Stimulated activated CD4-positive, alpha-beta T cell treated with anti-CD3 and anti-CD28 coated beads, Interleukin-4, amount 100 ng/mL, for 1 hour (primary cell): ENCODE data around the gene SLC34A2.
"Not testable (repeated sequence)": the region's sequence is repeated elsewhere in the genome, so short reads cannot be mapped to it uniquely, and the experiment has no call there.

Experiments used
- DNase-seq: peaks from one replicate; pipeline ENCODE4 v3.0.0-alpha.2; 2020

SLC34A2 gene, protein sequence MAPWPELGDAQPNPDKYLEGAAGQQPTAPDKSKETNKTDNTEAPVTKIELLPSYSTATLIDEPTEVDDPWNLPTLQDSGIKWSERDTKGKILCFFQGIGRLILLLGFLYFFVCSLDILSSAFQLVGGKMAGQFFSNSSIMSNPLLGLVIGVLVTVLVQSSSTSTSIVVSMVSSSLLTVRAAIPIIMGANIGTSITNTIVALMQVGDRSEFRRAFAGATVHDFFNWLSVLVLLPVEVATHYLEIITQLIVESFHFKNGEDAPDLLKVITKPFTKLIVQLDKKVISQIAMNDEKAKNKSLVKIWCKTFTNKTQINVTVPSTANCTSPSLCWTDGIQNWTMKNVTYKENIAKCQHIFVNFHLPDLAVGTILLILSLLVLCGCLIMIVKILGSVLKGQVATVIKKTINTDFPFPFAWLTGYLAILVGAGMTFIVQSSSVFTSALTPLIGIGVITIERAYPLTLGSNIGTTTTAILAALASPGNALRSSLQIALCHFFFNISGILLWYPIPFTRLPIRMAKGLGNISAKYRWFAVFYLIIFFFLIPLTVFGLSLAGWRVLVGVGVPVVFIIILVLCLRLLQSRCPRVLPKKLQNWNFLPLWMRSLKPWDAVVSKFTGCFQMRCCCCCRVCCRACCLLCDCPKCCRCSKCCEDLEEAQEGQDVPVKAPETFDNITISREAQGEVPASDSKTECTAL

DNA sequence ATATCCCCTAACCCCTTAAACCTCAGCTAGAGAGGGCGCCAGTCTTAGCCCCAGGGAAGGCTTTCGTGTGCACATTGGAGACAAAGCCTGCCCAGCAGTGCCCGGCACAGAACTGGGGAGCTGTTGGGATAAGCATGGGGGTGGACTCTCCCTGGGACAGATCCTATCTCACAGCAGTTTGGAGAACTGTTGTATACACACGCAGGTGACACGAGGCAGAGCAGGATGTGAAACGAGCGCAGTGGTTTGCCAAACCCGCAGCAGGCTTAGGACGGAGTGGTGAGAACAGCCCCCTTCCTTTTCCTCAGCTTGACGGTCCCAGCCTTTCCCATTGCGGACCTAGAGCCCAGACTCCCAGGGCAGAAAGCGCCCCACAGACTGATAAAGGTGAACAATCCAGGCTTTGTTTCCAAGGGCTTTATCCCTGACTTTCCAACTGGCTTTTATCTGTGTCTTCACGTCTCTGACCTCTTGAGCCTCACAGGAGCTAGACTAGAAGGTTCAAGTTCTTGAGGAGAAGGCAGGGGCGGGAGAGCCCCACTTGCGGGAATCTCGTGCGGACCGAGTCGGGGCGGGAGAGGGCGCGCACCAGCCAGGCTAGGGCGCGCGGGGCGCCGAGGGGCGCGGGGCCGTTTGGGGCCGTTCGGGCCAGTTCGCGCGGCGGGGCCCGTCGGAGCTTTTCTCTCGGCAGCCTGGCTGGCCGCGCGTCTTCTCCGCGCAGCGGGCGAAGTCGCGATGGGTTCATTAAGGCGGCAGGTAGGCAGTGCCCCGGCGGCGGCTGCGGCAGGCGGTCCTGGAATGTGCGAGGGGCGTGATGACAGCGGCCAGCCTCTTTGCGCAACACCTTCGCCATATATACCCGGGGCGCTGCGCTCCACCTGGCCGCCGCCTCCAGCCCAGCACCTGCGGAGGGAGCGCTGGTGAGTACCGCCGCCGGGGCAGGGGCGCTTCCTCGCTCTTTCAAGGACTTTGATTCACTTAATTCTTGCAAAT lies at the start of gene SLC34A2:
TSS of gene SLC34A2 (plus strand) at position 881 of the 993 bp plus-strand sequence. CDS start 6,650 bp downstream, outside the sequence.
- no peak for DNase-seq

DNA sequence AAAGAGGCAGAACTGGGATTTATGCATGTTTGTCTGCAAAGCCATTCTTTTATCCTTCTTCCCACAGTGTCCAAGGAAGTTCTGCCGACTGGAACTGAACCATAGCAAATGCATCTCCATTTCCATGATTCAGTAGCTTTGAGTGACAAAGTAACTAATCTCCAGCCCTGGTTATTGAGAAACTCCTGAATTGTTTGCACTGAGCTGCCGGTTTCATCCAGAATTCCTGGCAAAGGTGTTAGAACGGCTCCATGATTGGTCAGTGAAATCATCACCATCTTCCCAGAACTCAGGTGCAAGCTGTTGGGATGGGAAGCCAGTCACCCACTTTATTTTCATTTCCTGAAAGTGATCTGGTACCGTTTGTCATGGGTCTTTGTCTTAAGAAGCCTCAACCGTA lies 47.0 kb upstream of the SLC34A2 start:
- DNase-seq = no peak

DNA sequence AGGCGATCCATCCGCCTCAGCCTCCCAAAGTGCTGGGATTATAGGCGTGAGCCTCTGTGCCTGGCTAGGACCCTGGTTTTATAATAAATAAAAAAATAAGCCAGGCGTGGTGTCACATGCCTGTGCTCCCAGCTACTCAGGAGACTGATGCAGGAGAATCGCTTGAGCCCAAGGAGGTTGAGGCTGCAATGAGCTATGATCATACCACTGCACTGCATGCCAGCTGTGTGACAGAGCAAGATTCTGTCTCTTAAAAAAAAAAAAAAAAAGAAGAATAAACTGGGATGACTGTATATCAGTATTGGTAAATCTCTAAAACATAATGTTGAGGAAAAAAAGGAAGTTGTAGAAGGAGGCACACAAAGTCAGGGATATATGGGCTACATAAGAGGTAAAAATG lies 45.7 kb upstream of the SLC34A2 start:
- no peak for DNase-seq

DNA sequence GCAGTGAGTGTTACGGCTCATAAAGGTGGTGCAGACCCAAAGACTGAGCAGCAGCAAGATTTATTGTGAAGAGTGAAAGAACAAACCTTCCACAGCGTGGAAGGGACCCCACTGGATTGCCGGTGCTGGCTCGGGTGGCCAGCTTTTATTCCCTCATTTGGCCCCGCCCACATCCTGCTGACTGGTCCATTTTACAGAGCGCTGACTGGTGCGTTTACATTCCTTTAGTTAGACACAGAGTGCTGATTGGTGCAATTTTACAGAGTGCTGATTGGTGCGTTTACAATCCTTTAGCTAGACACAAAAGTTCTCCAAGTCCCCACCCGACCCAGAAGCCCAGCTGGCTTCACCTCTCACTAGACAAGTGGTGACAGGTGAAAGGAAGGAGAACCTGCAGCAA lies 42.0 kb upstream of the SLC34A2 start:
- DNase-seq = not testable (repeated sequence)

DNA sequence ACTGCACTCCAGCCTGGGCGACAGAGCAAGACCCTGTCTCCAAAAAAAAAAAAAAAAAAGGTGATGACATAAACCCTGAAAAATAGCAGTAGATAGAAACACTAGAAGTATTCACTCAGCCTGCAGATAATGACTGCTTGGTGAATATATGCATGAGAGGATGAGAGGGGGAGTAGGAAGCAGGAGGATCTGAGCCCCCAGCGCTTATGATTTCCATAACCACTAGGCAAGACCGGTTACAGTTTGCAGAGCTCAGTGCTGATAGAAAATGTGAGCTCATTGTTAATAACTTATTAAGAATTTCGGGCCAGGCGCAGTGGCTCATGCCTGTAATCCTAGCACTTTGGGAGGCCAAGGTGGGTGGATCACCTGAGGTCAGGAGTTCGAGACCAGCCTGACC lies 40.8 kb upstream of the SLC34A2 start:
- no peak for DNase-seq

DNA sequence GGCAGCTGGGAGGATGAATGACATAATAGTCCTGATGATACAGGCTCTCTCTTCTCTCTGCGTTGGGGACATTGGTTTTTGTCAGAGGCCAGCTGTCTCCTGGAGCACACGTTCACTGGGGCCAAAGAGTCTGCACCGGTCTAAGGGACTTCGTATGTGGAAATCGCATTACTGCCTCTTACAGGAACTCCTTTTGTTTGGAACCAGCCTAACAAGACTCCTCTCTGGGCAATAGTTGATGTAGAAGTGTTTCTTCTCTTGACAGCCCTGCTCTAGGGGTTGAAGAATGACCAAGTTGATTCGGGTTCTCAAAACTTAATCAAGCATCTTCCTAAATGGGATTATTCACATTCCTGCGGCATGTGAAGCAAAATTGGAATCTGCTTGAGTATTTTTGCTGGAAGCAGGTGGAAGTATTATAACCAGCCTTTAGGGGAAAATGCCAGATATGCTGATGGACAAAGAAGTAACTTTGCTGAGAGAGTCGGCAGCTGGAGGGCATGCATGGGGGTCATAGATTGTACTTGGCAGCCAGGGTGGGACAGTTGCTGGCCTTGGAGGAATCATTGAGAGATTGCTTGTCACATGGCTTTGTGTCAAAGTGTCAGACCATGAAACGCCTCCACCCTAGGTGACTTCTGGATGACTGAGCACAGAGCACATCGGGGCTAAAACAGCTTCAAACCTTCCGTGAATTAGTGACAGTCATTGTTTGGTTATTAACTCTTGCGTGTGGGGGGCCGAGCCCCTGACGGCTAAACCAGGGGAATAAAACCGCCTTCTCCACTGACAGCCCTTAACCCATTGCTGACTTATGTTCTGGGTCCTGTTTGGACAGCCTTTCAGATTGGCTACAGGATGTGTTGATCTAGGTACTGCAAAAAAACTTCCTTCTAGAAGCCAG lies 34.4 kb upstream of the SLC34A2 start:
- DNase-seq = no peak

DNA sequence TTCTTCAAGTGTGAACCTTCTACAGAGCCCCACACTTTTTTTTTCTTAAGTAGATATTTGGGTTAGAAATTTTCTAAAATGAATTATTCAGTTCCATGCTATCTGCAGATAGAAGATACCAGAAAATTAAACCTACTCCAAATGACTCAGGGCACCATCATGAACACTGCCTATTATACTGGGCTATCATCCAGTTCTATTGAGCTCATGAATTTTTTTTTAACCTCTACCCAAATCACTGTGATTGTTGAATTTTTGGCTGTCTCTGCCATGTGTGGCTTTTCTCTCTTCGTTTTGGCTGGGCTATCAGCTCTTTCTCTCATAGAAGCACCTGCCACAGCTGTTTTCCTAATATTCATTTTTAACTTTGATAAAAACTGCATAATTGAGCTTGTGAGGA lies 31.0 kb upstream of the SLC34A2 start:
- DNase-seq = no peak

DNA sequence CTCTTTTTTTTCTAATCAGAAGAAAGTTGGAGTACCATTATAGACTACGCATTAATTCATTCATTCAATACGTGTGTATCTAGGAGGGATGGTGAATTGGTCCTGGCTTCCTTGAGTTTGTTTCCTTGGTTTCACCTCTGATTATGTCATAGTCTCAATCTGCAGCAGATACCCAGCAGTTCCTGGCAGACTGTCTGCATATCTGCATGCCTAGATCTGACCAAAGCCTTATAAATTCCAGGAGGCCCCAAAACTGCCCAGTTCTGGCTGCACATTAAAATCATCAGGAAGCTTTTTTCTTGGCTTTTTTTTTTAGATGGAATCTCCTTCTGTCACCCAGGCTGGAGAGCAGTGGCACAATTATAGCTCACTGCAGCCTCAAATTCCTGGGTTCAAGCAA lies 27.2 kb upstream of the SLC34A2 start:
- DNase-seq = no peak

DNA sequence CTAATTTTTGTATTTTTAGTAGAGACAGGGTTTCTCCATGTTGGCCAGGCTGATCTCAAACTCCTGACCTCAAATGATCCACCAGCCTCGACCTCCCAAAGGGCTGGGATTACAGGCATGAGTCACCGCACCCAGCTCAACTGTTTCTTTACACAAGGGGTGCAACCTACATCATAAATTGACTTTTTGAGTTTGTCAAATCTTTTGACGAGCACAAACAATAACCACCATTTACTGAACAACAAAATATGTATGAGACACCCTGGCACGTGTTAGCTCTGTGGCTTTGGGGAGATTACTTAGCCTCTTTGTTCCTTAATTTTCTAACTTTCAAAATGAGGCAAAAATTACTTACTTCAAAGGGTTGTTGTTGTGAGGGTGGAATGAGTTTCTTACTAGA lies 23.5 kb upstream of the SLC34A2 start:
- DNase-seq = no peak

DNA sequence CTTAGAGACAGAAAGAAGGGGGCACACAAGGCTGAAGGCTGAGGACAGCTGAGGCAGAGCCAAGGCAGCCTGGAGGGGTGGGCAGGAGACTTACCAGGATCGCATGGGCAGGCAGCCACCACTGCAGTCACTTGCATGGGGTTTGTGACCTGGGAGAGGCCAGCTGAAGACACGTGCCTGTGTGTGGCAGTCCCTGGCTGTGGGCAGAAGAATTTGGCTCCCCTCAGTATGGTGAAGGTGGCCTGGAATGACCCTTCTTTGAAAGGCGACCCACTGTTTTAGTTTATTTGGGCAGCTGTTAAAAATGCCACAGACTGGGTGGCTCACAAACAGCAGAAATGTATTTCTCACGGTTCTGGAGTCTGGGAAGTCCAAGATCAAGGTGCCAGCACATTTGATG lies 22.1 kb upstream of the SLC34A2 start:
- DNase-seq = no peak

DNA sequence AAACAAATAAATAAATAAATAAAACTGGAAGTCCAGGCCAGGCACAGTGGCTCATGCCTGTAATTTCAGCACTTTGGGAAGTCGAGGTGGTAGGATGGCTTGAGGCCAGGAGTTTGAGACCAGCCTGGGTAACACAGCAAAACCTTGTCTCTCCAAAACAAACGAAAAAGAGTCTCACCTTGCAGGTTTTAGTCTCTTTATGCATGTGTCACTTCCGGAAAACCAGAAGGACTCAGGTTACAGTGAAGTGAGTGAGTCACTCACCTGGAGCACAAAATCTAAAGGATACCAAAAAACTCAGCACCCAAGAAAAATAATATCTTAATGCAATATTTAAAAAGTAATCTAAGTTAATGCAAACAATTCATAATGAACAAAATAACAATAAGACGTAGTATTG lies 20.1 kb upstream of the SLC34A2 start:
- no peak for DNase-seq

DNA sequence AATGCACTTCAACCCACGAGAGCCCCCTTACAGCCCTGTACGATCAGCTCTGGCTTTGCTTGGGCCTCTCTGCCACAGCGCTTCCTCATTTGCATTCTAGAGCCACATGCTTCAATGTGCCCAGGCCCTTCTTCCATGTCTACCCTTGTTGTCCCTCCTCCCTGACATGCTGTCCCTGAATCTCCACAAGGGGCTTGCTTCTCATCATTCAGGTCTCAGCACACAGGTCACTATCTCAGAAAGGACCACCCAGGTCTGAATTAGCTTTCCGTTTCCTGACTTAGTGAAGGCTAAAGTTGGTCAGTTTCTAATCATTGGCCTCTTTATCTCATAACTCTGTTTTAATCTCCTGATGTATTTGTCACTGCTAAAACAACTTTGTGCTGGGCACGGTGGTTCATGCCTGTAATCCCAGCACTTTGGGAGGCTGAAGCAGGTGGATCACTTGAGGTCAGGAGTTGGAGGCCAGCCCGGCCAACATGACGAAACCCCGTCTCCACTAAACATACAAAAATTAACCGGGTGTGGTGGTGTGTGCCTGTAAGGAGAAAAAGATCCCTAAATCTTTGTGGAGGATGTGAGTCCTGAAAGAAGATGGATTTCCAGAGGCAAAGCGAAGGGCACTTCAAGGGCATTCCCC lies 17.9 kb upstream of the SLC34A2 start:
- no peak for DNase-seq

DNA sequence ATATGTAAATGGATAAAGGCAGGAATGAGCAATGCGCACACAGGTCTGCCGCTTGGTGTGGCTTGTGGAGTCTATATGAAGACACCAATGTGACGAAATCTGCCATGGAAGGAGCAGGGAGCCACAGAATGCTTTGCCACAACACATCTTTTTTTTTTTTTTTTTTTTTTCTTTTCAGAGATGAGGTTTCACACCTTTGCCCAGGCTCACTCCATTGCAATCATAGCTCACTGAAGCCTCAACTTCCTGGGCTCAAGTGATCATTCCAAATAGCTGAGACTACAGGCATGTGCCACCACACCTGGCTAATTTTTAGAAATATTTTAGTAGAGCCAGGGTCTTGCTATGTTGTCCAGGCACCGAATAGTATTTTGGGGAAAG lies 17.4 kb upstream of the SLC34A2 start:
- DNase-seq = no peak

DNA sequence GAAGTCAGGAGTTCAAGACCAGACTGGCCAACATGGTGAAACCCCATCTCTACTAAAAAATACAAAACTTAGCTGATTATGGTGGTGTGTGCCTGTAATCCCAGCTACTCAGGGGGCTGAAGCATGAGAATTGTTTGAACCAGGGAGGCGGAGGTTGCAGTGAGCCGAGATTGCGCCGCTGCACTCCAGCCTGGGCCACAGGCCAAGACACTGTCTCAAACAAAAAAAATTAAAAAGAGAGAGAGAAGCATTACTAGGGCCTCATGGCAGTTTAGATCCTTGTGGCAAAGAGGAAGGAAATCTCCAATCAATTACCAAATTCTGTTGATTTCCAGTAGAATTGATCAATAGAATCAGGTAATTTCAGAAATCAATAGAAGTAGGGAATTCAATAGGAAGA lies 16.8 kb upstream of the SLC34A2 start:
- no peak for DNase-seq

DNA sequence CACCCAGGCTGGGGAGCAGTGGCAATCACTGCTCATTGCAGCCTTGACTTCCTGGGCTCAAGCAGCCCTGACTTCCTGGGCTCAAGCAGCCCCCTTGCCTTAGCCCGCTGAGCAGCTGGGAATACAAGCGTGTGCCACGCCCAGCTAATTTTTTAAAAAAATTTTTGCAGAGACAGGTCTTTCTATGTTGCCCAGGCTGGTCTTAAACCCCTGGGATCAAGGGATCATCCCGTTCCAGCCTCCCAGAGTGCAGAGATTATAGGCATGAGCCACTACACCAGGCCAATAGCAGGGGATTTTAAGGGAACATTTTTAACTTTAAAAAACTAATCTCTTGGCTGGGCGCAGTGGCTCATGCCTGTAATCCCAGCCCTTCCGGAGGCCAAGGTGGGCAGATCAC lies 5.3 kb upstream of the SLC34A2 start:
- no peak for DNase-seq

DNA sequence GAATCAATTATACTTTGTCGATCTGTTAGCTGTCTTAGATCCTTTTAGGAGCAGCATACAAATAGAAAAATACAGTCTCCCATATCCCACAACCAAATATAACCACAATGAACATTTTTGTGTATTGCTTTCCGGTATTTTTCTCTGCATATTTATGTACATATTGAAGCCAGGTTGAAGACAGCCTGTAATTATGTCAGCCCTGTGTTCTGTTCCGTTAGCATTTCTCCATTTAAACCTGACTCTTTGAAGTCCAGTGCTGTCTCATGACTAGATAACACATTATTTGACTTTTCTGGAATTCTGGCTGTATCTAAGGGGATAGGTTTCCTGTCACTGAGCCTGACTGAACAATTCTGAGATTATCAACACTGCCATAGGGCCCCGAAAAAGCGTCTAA lies 4.0 kb upstream of the SLC34A2 start:
- no peak for DNase-seq

DNA sequence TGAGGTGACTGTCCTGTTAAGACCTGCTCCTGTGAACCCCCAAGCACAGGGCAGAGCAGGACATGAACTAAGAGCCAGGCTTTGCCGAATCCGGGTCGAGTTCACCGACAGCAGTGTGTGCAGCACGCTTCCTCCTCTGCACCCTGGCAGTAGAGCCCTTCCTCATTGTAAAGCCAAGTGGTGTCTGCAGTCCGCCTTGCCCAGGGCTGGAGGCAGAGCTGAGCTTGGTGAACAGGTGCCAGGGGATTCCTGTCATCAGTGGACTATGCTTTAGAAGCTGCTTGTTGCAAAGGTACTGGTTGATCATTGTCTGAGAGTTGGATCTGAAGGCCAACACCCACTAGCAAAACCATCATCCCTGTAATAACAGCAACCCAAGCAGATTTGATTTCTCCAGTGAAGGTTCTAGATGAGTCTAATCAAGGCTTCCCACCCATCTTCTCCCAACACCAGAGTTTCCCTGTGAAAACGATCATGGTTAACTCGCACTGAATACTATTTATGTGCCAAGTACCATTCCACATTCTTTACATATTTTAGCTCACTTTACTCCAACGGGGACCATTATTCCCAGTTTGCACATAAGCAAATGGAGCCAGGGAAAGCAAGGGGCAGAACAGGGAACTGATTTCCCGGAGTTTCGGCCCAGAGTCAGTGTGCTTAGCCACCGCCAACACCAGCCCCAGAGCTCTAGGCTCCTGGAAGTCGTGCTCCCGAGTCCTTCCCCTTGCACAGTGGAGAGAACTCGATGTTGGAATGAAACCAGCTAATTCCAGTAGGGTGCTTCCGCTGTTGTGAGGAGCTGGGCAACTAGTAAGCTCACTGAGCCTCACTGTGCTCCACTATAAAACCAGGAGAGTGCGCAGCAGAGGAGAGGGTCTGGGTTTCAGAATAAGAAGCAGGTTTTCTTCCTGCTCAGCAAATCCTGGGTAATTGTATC lies 1.4 kb upstream of the SLC34A2 start:
- no peak for DNase-seq

DNA sequence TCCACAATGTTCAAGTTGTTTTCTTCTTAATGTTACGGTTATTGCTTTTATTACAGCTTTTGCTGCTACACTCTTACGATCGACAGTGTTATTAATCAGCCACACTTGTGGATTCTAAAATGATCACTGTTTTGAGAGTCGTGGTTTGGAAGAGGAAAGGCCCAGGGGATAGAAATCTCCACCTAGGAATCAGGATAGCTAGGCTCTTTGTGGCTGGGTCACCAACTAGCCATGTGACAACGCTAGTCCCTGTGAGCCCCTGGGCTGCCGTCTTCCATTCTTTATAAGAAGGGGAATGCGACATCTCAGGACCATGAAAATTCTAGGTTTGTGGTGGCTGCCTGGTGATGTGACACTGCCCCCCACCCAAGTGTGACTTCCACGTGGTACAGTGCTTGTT lies 380 bp downstream of the SLC34A2 start:
- DNase-seq = no peak

DNA sequence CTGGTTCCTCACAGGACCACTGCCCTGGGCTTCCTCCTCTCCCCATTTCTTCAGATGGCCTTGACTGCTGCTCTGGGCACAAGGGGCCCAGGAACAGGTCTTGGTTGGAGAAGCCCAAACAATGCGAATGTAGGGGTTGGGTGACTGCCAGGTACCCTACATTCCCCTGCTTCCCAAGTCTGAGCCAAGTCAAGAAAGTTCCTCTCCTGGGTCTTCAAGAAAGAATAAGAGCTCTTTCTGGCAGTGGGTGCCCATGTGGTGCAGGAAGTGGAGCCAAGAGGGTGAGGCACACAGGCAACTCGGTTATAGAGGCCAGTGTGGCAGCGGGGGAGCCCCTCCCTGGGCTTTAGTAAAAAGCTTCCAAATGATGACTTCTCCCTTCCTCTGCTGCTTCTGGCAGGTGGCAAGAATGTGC lies 2.7 kb downstream of the SLC34A2 start:
- DNase-seq = no peak

DNA sequence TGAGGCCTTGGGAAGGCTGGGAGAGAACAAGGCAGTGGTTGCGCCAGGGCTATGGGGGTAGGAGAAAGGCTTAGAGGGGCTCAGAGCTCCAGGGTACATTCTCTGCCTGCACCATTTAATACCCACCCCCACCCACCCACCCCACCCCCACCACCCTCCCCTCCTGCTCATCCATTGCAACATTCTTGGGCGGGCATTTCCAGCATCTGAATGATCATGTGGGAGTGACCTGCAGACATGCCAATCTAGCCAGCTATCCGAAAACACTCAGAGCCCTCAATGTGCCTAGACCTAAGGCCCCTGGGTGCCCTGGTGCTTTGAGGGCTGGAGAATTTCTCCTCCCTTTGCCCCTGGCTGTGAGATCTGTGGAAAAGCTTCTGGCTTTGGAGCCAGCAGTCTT lies 3.1 kb downstream of the SLC34A2 start:
- no peak for DNase-seq

DNA sequence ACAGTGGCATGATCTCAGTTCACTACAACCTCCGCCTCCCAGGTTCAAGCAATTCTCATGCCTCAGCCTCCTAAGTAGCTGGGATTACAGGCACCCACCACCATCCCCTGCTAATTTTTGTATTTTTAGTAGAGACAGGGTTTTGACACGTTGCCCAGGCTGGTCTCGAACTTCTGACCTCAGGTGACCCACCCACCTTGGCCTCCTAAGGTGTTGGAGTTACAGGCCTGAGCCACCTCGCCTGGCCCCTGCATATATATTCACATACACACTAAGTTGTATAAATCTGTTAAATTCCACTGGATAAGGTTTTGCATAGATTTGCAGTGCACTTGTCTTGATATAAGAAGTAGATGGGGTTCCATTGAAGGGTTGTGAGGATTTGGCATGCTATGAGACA lies 5.8 kb downstream of the SLC34A2 start:
- not testable (repeated sequence) for DNase-seq
